Measurements from ENCODE around the gene RRAGD.

Gene RRAGD, protein sequence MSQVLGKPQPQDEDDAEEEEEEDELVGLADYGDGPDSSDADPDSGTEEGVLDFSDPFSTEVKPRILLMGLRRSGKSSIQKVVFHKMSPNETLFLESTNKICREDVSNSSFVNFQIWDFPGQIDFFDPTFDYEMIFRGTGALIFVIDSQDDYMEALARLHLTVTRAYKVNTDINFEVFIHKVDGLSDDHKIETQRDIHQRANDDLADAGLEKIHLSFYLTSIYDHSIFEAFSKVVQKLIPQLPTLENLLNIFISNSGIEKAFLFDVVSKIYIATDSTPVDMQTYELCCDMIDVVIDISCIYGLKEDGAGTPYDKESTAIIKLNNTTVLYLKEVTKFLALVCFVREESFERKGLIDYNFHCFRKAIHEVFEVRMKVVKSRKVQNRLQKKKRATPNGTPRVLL

DNA sequence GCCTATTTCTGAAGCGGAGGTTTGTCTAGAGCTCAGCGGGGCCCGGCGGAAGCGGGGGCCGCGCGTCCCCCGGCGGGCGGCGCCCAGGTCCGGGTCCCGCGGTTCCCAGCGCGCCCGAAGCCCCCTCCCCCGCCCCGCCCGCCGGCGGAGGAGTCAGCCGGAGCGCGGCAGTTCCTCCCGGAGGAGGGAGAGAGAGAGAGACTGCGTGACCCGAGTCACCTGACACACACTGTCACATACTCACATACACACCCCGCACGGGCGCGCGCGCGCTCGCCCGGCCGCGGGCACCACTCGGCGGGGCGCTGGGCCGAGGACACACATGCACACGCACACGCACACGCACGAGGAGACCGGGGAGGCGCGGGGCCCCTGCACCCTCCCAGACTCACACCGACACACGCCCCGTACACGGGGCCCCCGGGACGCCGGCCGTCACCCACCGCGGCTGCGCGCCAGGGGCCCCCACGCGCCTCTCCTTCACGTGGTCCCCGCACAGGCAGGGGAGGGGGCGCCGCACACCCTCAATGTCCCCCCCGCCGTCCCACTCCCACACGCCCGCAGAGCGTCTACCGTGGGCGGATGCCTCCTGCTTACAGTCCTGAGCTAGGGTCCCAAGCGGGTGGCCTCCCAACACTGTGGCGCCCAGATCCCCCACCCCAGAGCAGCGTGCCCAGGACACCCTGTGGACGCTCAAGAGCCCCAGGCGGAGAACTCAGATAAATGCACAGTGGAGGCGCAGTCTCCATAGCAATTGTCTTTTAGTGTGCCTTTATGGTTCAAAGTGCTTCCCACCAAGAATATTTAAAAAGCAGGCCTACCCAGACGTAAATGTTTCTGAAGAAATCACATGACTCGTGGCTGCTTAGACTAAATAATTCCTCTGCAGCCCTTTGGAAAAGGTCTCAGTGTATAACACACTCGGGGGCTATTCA, at the start of gene RRAGD:
RRAGD (minus strand) TSS at position 203 of the 935 bp plus-strand sequence. CDS start 280 bp downstream, outside the sequence.
- Histone ChIP-seq H3K9ac (peak within 1 kb of the TSS; percentile 80), H3K27ac (peak within 1 kb of the TSS; percentile 77), H4K20me1 (peaks cover 39% of the 10 kb centered on the region), H3K9me3 (no peaks in the 10 kb centered on the region), H3K4me3 (peak within 1 kb of the TSS; percentile 76), H3K36me3 (no peaks in the 10 kb centered on the region), H3K4me2 (peak within 1 kb of the TSS; percentile 78), H3K4me1 (peaks cover 30% of the 10 kb centered on the region), H3K27me3 (no peaks in the 10 kb centered on the region)
- TF ChIP-seq Cebpa-rat (IDR thresholded peaks at IDR 0.05), result no peak

DNA sequence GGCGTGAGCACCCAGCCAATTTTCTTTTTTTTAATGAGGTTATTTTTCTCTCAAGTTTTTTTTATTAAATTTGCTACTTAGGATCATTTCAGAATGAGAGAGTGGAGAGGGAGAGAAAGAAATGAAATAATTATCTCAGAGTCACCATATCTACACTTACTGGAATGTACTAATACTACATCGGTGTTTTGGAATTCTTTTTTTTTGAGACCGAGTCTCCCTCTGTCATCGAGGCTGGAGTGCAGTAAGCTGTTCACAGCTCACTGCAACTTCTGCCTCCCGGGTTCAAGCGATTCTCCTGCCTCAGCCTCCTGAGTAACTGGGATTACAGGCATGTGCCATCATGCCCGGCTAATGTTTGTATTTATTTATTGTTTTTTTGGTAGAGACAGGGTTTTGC, 48.6 kb upstream of the RRAGD start:
- no peaks in the 10 kb centered on the region for H3K27me3 ChIP-seq
- H3K4me1 ChIP-seq, result no peaks in the 10 kb centered on the region
- no peak overlapping the region for H3K27ac ChIP-seq
- H3K9ac ChIP-seq, result no peak overlapping the region
- H3K9me3 ChIP-seq, result no peaks in the 10 kb centered on the region
- H4K20me1 ChIP-seq, result no peaks in the 10 kb centered on the region
- no peak for TF ChIP-seq Cebpa-rat (IDR thresholded peaks at IDR 0.05)
- H3K4me2 ChIP-seq, result no peak overlapping the region
- no peak overlapping the region for H3K4me3 ChIP-seq
- no peaks in the 10 kb centered on the region for H3K36me3 ChIP-seq

DNA sequence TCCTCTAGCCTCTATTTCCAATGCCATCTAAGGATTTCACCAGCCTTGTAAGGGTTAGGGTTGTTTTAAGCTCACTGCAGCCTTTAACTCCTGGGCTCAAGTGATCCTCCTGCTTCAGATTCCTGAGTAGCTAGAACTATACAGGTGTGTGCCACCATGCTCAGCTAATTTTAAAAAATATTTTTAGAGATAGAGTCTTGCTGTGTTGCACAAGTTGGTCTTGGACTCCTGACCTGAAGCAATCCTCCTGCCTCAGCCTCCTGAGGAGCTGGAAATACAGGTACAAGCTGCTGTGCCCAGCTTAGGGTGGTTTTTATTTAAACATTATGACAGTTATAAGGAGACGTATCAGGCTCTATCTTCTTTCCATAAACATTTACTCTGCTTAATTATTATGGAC, 47.4 kb upstream of the RRAGD start:
- TF ChIP-seq Cebpa-rat (IDR thresholded peaks at IDR 0.05), result no peak
- Histone ChIP-seq H3K27ac (no peak overlapping the region), H3K4me3 (no peak overlapping the region), H3K4me1 (no peaks in the 10 kb centered on the region), H3K4me2 (no peak overlapping the region), H3K36me3 (no peaks in the 10 kb centered on the region), H3K27me3 (no peaks in the 10 kb centered on the region), H4K20me1 (no peaks in the 10 kb centered on the region), H3K9me3 (no peaks in the 10 kb centered on the region), H3K9ac (no peak overlapping the region)

DNA sequence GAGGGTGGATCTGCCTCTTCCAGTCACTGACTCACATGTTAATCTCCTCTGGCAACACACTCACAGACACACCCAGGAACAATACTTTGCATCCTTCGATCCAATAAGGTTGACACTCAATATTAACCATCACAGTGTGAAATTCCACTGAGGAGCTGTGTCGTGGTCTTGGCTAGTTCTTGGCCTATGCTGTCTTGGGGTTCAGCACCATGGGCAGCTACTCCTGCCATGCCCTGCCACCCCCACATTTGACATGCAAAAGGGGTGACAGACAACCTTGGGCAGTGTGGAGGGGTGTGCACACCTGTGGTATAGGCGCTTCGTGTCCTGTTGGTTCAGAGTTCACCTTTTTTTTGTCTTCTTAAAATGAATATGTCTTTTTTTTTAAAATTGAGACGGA, 46.6 kb upstream of the RRAGD start:
- no peaks in the 10 kb centered on the region for H3K4me1 ChIP-seq
- no peaks in the 10 kb centered on the region for H4K20me1 ChIP-seq
- no peak for TF ChIP-seq Cebpa-rat (IDR thresholded peaks at IDR 0.05)
- H3K9ac ChIP-seq, result no peak overlapping the region
- H3K4me3 ChIP-seq, result no peak overlapping the region
- no peaks in the 10 kb centered on the region for H3K27me3 ChIP-seq
- no peaks in the 10 kb centered on the region for H3K9me3 ChIP-seq
- H3K36me3 ChIP-seq, result no peaks in the 10 kb centered on the region
- H3K4me2 ChIP-seq, result no peak overlapping the region
- H3K27ac ChIP-seq, result no peak overlapping the region

DNA sequence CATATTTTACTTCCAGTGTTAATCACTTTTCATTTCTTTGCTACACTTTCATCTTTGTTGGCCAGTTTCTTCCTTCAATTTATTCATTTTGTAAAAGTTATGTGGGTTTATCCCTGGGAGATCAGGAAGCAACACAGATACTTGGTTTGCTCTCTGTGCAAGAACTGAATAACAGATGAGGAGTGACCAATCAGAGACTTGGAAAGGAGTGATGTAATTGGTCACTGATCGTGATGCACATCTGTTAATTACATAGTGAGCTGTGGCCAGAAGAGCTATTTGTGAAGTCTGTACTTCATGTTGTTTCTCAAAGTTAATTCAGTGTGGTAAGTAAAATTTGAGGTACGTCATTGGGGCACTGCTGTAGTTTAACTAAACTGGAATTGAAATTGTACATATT, 42.2 kb upstream of the RRAGD start:
- Histone ChIP-seq H4K20me1 (no peaks in the 10 kb centered on the region), H3K4me3 (no peak overlapping the region), H3K27ac (no peak overlapping the region), H3K9me3 (no peaks in the 10 kb centered on the region), H3K9ac (no peak overlapping the region), H3K4me2 (no peak overlapping the region), H3K27me3 (no peaks in the 10 kb centered on the region), H3K4me1 (no peaks in the 10 kb centered on the region), H3K36me3 (no peaks in the 10 kb centered on the region)
- TF ChIP-seq Cebpa-rat (IDR thresholded peaks at IDR 0.05), result no peak

DNA sequence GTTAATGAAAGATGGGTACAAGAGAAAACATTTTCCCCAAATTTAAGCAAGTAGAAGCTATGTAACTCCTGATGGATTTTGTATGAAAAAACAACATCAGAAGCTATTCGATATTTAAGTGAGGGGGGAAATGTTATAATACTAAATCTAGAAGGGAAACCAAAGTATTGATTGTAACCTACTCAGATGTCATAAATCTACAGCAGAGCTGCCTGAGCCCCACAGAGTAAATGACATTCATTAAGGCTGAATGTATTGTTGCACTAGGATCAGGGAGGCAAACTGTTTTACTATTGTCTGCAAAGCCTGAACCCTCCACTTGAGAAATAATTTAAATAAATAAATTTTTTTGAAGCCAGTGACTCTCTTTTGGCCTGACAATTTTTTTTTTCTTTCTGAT, 40.2 kb upstream of the RRAGD start:
- H3K27ac ChIP-seq, result no peak overlapping the region
- TF ChIP-seq Cebpa-rat (IDR thresholded peaks at IDR 0.05), result no peak

DNA sequence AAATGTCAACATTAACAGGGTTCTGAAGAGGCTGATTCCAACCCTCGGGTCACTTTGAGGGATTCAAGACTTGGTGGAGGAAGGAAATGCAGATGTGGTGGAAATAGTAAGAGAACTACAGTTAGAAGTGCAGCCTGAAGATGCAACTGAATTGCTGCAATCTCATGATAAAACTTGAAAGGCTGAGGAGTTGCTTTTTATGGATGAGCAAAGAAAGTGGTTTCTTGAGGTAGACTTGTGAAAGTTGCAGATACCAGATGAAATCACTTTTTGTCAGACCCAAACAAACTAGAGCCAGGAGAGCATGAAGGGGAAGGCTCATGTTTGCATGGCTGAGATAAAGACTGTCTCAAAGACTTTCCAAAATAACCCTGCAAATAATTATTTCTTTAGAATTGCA, 37.1 kb upstream of the RRAGD start:
- Histone ChIP-seq H3K9ac (no peak overlapping the region), H3K9me3 (no peaks in the 10 kb centered on the region), H3K4me3 (no peak overlapping the region), H3K27me3 (no peaks in the 10 kb centered on the region), H3K27ac (no peak overlapping the region), H3K4me2 (no peak overlapping the region), H3K36me3 (no peaks in the 10 kb centered on the region), H4K20me1 (no peaks in the 10 kb centered on the region), H3K4me1 (no peaks in the 10 kb centered on the region)
- no peak for TF ChIP-seq Cebpa-rat (IDR thresholded peaks at IDR 0.05)

More for the DNA sequence above, 40.2 kb upstream of the RRAGD start:
- Histone ChIP-seq H3K4me1 (no peaks in the 10 kb centered on the region), H4K20me1 (no peaks in the 10 kb centered on the region), H3K36me3 (no peaks in the 10 kb centered on the region), H3K4me2 (no peak overlapping the region), H3K9me3 (no peaks in the 10 kb centered on the region), H3K4me3 (no peak overlapping the region), H3K27me3 (no peaks in the 10 kb centered on the region), H3K9ac (no peak overlapping the region)

DNA sequence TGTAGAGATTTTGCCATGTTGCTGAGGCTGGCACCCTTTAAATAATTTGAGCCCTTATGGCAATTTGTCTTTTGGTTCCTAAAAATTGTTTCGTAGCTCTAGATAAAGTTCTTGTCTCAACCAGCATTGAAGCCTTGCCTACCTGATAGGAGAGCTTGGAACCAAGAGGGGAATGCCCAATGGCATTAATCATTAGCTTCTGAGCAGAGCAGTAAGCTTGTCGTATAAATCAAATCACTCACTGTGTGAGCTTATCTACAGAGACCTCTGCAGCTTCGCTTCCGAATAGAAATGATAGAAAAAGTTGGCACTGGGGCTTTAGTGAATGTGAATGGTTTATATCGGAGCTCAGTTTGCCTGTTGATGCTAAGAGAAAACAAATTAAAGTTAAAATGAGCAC, 31.6 kb upstream of the RRAGD start:
- H3K4me1 ChIP-seq, result no peaks in the 10 kb centered on the region
- no peak overlapping the region for H3K4me3 ChIP-seq
- TF ChIP-seq Cebpa-rat (IDR thresholded peaks at IDR 0.05), result no peak
- no peak overlapping the region for H3K9ac ChIP-seq
- no peak overlapping the region for H3K4me2 ChIP-seq
- H3K27me3 ChIP-seq, result no peaks in the 10 kb centered on the region
- H4K20me1 ChIP-seq, result no peaks in the 10 kb centered on the region
- H3K9me3 ChIP-seq, result no peaks in the 10 kb centered on the region
- no peaks in the 10 kb centered on the region for H3K36me3 ChIP-seq
- no peak overlapping the region for H3K27ac ChIP-seq

DNA sequence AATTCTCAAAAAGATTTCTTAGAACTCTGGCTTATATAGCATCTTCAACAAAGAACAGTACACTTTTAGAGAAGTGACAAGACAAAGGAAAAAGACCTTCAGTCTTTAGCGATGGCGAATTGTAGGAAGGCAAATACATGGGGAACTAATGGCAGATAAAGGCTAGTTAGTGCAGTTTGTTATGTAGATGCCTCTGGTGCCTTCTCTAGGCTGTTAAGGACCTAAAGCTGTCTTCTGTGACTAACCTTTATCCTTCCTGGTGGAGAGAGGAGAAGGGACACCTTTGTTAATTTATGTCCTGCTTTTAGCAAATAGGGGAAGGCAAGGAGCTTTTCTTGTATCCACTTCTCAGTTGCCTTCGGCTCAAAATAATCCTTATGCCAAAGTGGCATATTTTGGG, 28.1 kb upstream of the RRAGD start:
- Histone ChIP-seq H3K27me3 (no peaks in the 10 kb centered on the region), H3K9me3 (no peaks in the 10 kb centered on the region), H3K4me1 (no peaks in the 10 kb centered on the region), H3K9ac (no peak overlapping the region), H3K36me3 (no peaks in the 10 kb centered on the region), H3K4me2 (no peak overlapping the region), H4K20me1 (no peaks in the 10 kb centered on the region), H3K27ac (no peak overlapping the region), H3K4me3 (no peak overlapping the region)
- TF ChIP-seq Cebpa-rat (IDR thresholded peaks at IDR 0.05), result no peak

DNA sequence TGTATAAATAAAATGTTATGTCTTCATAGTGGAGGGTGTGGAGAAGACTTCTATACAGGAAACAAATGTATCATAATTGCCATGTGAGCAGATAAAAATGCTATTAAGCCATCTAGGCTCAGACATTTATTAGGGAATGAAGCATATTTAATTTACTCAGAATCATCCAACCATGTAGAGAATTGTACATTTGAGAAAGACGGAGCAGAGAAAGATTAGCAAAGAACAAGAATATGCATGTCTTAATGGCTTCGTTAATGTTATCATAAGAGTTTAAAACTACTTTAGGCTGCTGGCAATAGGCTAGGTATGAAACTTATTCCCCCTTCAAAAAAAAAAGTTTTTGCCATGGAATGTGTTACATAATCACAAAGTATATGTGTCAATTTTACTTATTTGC, 26.9 kb upstream of the RRAGD start:
- H3K4me3 ChIP-seq, result no peak overlapping the region
- no peak for TF ChIP-seq Cebpa-rat (IDR thresholded peaks at IDR 0.05)
- H3K36me3 ChIP-seq, result no peaks in the 10 kb centered on the region
- H3K4me2 ChIP-seq, result no peak overlapping the region
- H3K27me3 ChIP-seq, result no peaks in the 10 kb centered on the region
- no peak overlapping the region for H3K27ac ChIP-seq
- H3K4me1 ChIP-seq, result no peaks in the 10 kb centered on the region
- H4K20me1 ChIP-seq, result no peaks in the 10 kb centered on the region
- no peak overlapping the region for H3K9ac ChIP-seq
- H3K9me3 ChIP-seq, result no peaks in the 10 kb centered on the region
